B cell (primary cell): ENCODE measurements around the gene MAN2B2.

Experiments
- CTCF ChIP-seq: fragments of 200-600 bp; IDR thresholded peaks from one replicate; pipeline ENCODE4 v1.8.0; 2022; ENCODE audit warnings: antibody characterized with exemption, mild to moderate bottlenecking
- EZH2 ChIP-seq: IDR thresholded peaks from 2 replicates; pipeline ENCODE4 v1.6.1; 2012; ENCODE audit warnings: borderline replicate concordance, low read depth, mild to moderate bottlenecking, moderate library complexity, low read length; ENCODE audit not compliant: insufficient read depth, poor library complexity, severe bottlenecking

DNA sequence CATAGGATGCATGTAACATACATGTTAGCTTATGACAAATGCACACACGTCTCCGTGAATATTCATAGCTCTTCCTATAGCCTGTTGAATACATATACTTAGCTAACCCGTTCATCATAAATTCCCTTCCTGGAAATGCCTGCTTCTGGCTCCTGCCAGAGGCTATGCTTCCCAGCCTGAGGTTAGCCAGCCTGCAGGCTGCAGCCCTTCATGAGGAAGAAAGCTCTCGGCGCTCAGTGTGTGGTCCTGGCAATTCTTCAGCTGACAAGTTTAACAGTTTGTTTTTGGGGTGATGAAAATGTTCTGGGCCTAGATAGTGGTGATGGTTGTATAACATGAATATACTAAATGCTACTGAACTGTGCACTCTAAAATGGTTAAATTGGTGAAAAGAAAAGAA, 48.8 kb upstream of the MAN2B2 start:
- TF ChIP-seq CTCF (no peak), EZH2 (no peak)
